Activated CD4-positive, alpha-beta T cell treated with anti-CD3 and anti-CD28 coated beads, Interleukin-2, amount 50 U/mL, for 4 hours (primary cell): ENCODE results near the gene IKZF4.
"Not testable (repeated sequence)": the region's sequence is repeated elsewhere in the genome, so short reads cannot be mapped to it uniquely, and the experiment has no call there.

Experiments used
- DNase-seq, 2 experiments: peaks; one replicate each; pipeline ENCODE4 v3.0.0-alpha.2; 2020

The IKZF4 gene

GRCh38 chr12:56020423-56021184 lies at the start of gene IKZF4:
Gene IKZF4 (plus strand): TSS chr12:56021043. CDS start chr12:56021494, 451 bp downstream.
- no peak for DNase-seq

- no peak for DNase-seq
Measured at GRCh38 chr12:55972042-55972441, 48.8 kb upstream of the IKZF4 start.

DNA sequence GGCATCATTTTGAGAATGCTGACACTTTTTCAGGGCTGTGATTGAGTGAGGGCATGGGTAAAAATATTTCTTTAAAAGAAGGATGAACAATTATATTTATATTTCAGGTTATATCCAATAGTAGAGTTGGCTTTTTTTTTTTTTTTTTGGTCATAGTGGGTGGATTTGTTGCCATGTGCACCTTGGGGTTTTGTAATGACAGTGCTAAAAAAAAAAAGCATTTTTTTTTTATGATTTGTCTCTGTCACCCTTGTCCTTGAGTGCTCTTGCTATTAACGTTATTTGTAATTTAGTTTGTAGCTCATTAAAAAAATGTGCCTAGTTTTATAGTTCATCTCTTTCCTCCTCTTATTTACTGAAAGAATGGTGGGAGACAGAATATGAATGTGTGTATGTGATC lies 48.4 kb upstream of the IKZF4 start:
- no peak for DNase-seq

DNA sequence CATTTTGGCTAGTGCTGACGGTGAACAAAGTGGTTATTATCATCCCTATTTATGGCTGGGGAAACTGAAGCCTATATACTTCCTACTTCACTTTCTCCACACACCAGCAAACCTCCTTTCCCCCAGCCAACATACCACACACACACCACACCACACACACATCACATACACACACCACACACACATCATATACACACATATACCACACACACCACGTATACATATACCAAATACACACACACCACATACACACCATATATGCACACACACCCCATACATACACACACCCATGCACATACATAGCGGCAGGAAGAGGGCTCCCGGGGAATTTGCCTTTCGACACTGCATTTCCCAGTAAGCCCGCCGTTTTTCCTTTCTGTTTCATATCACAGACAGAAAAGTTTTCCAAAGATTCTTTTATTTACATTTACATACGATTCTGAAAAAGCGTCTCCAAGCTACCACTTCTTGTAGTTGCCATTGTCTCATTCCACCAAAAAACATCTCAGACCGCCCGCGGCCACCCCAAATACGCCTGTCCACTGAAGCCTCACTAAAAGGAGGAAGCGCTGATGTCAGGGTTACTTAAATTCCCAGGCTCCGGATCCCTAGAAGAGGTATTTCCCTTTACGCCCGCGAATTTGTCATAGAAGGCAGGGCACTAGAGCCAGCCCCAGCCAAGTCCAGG lies 47.8 kb upstream of the IKZF4 start:
- no peak for DNase-seq

DNA sequence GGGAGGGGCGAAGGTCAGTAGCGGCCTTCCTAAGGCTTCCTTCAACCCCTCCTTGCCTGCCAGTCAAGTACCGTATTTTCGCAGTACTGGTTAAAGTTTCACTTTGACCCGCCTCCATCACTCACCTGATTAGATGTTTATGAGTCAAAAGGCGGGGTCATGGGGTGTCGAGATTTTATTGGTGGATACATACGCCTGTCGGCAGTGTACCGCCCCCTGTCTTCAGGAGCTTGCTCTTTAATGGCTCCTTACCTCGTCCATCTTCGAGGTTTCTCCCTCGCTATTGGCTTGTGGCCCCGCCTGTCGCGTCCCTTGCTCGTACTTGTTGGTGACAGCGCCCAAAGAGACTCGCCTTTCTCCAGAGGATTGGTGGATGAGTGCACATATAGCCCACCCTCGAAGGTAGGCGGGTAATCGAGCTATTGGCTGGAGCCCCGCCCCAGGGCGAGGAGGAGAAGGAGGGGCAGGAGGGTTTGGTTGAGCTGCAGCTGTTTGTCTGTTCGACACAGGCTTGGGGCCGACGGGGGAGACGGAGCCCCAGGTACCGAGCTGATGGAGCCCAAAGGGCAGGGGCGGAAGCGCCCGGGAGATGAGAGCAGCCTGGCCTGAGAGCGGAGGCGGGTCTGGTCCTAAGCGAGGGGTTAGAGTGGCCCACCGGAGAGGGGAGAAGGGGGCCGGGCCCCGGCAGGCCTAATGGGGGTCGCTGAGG lies 47.1 kb upstream of the IKZF4 start, which contains the start of gene RAB5B:
TSS of gene RAB5B (plus strand) at position 480 of the 709 bp plus-strand sequence. CDS start 12,883 bp downstream, outside the sequence.
- peak; percentile 97 for DNase-seq

DNA sequence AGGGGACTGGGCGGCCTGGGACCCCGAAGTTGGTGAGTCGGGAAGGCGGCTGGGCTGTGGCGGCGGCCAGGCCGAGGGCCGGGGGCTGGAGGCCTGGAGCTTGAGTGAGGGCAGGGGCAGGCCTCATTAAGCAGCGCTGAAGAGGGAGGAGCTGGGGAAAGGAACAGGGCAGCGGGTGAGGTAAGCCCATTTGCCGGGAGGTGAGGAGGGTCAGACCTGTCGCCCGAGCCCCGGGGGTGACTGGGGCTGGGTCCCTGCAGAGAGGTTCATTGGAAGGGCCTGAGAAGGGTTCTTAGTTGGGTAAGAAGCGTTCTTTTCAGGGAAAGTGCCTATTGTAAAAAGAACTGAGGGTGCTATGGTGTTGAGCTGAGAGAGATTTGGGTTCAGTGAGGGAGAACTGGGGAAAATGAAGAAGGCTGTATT lies 46.5 kb upstream of the IKZF4 start:
- DNase-seq = peak in 1 of 2 experiments; percentile 14

DNA sequence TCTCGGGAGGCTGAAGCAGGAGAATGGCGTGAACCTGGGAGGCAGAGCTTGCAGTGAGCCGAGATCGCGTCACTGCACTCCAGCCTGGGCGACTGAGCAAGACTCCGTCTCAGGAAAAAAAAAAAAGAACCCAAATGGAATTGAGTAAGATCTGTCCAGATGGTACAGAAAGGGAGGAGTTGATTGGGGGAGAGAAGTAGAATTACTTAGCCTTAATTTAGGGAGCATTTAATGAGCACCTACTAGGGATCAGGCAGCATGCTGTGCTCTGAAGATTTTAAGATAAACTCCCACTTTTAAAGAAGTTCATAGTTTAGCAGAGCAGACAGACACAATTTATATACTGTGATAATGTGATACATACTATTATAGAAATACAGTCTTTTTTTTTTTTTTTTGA lies 42.5 kb upstream of the IKZF4 start:
- DNase-seq = no peak

DNA sequence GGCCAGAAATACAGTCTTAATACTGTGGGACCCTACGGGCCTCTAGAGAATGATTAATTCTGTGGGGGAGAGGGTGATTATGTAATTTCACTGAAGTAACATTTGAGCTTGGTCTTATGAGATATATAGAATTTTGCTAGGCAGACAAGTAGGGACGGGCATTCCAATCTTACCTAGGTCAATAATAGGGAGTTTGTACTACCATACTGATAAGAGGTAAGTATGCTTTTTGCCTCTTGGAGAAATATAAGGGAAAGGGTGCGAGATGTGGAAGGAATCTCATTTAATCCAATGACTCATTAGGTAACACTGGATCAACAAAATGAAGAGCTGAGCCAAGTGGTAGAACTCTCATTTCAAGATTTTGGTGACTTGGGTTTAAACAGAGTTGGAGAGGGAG lies 41.8 kb upstream of the IKZF4 start:
- no peak for DNase-seq

GRCh38 chr12:55981882-55982281 lies 39.0 kb upstream of the IKZF4 start:
- not testable (repeated sequence) for DNase-seq

- no peak for DNase-seq
Measured at GRCh38 chr12:55982319-55982936, 38.4 kb upstream of the IKZF4 start.

- no peak for DNase-seq
Measured at GRCh38 chr12:55983232-55983842, 37.5 kb upstream of the IKZF4 start.

GRCh38 chr12:55984861-55985260 lies 36.0 kb upstream of the IKZF4 start:
- no peak for DNase-seq

DNA sequence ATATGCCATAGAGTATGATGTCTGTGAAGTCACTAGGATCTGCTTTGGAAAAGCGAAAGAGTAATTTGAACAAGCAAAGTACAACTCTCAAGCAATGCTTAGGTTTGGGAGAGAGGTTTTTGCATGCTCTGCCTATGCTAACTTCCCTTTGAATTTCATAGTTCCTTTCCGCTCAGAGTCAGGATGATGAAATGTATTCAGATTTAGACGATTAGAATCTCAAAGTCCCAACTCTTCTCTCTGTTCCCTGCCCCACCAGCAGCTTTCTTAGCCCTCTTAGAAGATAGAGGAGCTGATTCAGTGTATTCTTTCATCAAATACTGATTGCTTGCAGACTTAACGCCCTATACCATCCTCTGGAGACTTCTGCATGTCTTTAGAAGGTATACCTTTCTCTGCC lies 35.5 kb upstream of the IKZF4 start:
- no peak for DNase-seq

DNA sequence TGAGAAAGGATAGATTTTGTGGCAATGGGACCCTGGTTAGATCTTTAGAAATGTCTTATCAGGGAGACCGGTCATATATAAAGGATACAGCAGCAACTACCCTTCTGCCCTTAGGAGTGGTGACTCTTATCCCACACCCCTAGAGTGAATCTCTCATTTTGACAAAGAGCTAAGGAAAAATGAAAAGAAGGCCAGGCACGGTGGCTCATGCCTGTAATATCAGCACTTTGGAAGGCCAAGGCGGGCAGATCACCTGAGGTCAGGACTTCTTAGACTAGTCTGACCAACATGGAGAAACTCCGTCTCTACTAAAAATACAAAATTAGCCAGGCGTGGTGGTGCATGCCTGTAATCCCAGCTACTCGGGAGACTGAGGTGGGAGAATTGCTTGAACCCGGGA lies 34.9 kb upstream of the IKZF4 start:
- not testable (repeated sequence) for DNase-seq

- no peak for DNase-seq
Measured at GRCh38 chr12:55991110-55991509, 29.7 kb upstream of the IKZF4 start.

DNA sequence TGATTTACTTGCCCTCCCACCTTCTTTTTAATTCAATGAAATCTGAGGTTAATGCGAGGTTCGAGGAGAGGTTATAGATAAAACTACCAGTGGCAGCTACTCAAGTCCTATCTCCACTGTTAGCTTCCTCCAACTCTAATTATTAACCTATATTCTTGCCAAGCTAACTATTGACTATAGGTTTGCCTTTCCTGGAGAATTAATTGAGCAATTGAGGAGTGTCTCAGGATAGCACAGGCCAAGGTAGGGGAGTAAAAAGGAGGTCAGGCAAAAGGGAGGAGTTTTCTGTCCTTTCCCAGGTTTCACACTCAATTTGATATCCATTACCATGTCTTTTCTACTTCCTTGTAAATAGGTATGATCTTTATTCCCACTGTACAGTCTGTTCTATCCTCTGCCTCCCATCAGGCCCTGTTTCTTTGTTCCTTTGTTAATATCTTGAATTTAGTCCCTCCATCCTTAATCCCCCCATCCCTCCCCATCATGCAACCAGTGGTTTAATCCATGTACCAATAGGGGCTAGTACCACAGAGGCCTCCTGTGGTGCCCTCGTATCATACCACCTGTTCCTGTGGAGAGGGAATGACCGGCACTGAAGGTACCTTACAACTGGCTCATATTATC lies 27.5 kb upstream of the IKZF4 start:
- DNase-seq = no peak

DNA sequence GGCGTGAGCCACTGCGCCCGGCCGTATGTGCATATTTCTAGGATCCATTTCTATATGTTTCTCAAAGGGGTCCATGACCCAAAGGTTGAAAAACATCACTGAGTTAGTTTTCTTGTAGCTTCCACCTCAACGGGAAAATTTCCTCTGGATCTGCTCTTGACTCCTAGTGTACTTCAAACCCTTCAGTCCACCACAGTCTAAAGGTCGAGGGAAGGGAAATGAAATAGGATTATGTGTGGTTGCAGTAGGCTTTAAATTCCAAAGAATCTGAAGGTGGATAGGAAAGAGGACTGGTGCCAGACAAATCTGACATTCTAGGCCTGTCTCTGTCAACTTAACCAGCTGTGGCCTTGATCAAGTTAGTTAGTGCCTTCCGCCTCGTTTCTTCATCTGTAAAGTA lies 25.5 kb upstream of the IKZF4 start:
- no peak for DNase-seq

- DNase-seq = peak; percentile 50 to 56
Measured at GRCh38 chr12:55996201-55996714, 24.6 kb upstream of the IKZF4 start.

DNA sequence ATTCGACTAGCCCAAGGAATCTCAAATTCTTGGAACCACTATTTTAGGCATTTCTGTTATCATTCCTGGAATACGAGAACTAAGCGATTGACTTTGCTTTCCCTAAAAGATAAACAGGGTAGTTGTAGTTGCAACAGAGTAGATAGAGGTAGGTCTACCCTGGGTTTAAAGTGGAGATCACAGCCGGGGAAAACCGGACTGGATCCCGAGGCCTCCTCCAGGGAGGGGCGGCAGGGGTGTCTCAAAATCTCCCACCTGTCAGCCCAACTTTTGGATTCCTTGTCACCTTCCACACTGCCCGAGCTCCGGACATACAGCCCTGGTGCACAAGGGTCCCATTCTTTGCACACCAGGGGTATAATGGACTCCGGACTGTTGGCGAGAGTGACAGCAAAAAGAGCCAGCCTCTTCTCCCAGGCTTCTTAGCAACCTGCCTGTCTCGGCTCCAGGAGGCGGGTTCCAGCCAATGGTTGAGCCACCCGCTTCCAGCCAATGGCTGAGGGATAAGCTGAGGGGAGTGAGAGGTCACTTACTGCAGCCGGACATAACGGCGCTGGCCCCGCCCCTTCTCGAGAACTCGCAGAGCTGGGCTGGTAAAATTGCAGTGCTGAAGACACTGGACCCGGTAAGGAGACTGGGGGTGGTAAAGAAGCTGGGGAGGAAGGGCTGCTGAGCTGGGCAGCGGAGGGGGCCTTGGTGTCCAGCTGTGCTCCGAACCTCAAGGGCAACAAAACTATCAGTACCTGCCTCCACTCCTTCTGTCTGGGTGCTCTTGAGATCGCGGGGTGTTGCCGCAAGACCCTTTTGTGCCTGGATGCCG lies 23.9 kb upstream of the IKZF4 start, which contains the start of gene SUOX:
TSS of gene SUOX (plus strand) at position 562 of the 820 bp plus-strand sequence. CDS start 4,946 bp downstream, outside the sequence.
- DNase-seq = no peak

DNA sequence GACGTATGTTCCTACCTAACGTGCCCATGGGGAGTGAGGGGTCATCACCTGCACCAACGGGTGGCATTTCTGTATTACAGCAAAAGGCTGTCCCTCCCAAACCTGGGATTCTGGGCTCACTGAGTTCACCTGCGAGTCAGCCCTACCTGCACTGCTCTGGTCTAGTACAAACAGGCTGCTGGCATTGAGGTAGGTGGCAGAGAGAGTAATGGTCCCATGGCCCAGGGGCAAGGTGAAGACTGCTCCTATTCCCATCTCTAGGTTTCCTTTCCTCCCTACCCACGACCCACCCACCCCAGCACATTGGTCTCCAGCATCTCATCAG lies 23.3 kb upstream of the IKZF4 start:
- DNase-seq = no peak

DNA sequence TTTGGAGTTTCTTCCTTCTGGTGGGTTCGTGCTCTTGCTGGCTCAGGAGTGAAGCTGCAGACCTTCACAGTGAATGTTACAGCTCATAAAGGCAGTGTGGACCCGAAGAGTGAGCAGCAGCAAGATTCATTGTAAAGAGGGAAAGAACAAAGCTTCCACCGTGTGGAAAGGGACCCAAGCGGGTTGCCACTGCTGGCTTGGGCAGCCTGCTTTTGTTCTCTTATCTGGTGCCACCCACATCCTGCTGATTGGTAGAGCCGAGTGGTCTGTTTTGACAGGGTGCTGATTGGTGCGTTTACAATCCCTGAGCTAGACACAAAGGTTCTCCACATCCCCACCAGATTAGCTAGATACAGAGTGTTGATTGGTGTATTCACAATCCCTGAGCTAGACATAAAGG lies 21.3 kb upstream of the IKZF4 start:
- not testable (repeated sequence) for DNase-seq
